Activated naive CD8-positive, alpha-beta T cell treated with anti-CD3 and anti-CD28 coated beads, Interleukin-2, amount 10 ng/mL, durations not matched to agents 7 days and 5 days (primary cell): ENCODE data around the gene TFIP11. TPM values are rescaled to one million over a fixed set of nuclear protein-coding genes. Genes with fewer than 3 reads are reported as not detected.
"Not testable (repeated sequence)": the region's sequence is repeated elsewhere in the genome, so short reads cannot be mapped to it uniquely, and the experiment has no call there.

Experiments used
- ATAC-seq: fragments of 150-1000 bp; cut with Tn5 transposase; one replicate; pipeline ENCODE4 v1.10.0; 2021; ENCODE audit warnings: low read depth, moderate library complexity
- POLR2A ChIA-PET: fragments of 350-600 bp; sonication (Branson Sonifier 250); formaldehyde crosslinking; loops from one replicate; lab custom pipeline; 2021; ENCODE audit warnings: antibody characterized with exemption; lab: Charles Lee
- DNase-seq: peaks from one replicate; pipeline ENCODE4 v3.0.0; 2021
- H3K27ac Mint-ChIP-seq: one replicate; pipeline ENCODE4 v1.8.0; 2022; ENCODE audit warnings: mild to moderate bottlenecking, mixed read lengths
- H3K27me3 Mint-ChIP-seq: one replicate; pipeline ENCODE4 v1.8.0; 2022; ENCODE audit warnings: mild to moderate bottlenecking, moderate library complexity, mixed read lengths
- H3K36me3 Mint-ChIP-seq: one replicate; pipeline ENCODE4 v1.8.0; 2021; ENCODE audit warnings: mild to moderate bottlenecking, mixed read lengths
- H3K4me1 Mint-ChIP-seq: one replicate; pipeline ENCODE4 v1.8.0; 2021; ENCODE audit warnings: mixed read lengths
- H3K4me3 Mint-ChIP-seq: one replicate; pipeline ENCODE4 v1.8.0; 2022; ENCODE audit warnings: mild to moderate bottlenecking, moderate library complexity, mixed read lengths
- H3K9me3 Mint-ChIP-seq: one replicate; pipeline ENCODE4 v1.8.0; 2021; ENCODE audit warnings: mixed read lengths
- total RNA-seq, 2 experiments: library from RNA; stranded (reverse); gene quantifications; one replicate each; pipeline ENCODE4 v1.2.3, GENCODE V29; 2021

The TFIP11 gene
- total RNA-seq, 2 experiments from 2014 or later: 64.6 to 67.9 TPM

DNA sequence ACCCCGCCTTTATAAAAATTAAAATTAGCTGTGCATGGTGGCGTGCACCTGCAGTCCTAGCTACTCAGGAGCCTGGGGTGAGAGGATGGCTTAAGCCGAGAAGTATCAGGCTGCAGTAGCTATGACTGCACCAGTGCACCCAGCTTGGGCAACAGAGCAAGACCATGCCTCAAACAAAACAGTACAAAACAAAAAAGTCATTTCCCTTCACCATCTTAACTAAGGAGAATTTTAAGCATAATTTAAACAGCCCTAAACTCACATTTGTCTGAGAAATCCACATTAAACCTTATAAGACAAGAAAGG, 23.3 kb upstream of the TFIP11 start:
- ATAC-seq (no peak), DNase-seq (no peak)
- POLR2A ChIA-PET: no interaction called here
- H3K27me3 Mint-ChIP-seq: no peaks in the 10 kb centered on the region
- H3K4me1 Mint-ChIP-seq: peaks cover 6% of the 10 kb centered on the region
- H3K4me3 Mint-ChIP-seq: no peak overlapping the region
- H3K36me3 Mint-ChIP-seq: peaks cover 27% of the 10 kb centered on the region
- H3K9me3 Mint-ChIP-seq: no peaks in the 10 kb centered on the region
- no peak overlapping the region for H3K27ac Mint-ChIP-seq

DNA sequence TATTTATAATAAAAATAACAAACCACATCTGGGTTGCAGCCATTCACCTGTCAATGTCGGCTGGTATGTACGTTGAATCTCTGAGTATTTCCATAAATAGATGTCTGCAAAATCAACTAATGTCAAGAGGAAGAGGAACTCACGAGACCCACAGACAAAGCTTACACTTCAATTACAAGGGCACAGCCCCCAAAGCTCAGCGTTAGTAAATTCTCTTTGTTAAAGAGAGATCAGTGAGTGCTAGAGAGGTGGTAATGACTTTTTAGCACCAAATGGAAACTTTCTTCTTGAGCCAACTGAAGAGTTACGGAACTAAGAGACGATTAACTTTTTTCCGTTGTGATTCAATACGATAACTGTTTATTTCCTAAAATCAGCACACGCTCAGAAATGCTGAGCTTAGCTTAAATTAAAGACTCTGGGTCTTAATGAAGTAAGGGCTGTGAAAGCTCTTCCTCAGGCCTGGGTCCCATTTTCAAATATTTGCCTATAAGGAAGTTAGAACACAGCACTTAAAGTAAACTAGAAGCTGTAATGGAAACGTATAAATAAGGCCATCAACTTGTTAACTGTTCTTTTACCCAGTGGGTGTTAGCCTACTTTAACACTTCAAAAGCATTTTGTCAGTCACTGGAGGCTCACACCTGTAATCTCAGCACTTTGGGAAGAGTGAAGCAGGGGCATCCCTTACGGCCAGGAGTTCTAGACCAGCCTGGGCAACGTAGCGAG, 22.8 kb upstream of the TFIP11 start:
- no peaks in the 10 kb centered on the region for H3K27me3 Mint-ChIP-seq
- ATAC-seq (no peak), DNase-seq (no peak)
- peaks cover 25% of the 10 kb centered on the region for H3K36me3 Mint-ChIP-seq
- POLR2A ChIA-PET: interaction anchor here (0.7 kb wide), 1 partner anchor 9 kb away, joined by 3 read pairs; no protein-coding TSS in a partner anchor
- peaks cover 7% of the 10 kb centered on the region for H3K4me1 Mint-ChIP-seq
- no peaks in the 10 kb centered on the region for H3K9me3 Mint-ChIP-seq
- H3K4me3 Mint-ChIP-seq: no peak overlapping the region
- no peak overlapping the region for H3K27ac Mint-ChIP-seq

DNA sequence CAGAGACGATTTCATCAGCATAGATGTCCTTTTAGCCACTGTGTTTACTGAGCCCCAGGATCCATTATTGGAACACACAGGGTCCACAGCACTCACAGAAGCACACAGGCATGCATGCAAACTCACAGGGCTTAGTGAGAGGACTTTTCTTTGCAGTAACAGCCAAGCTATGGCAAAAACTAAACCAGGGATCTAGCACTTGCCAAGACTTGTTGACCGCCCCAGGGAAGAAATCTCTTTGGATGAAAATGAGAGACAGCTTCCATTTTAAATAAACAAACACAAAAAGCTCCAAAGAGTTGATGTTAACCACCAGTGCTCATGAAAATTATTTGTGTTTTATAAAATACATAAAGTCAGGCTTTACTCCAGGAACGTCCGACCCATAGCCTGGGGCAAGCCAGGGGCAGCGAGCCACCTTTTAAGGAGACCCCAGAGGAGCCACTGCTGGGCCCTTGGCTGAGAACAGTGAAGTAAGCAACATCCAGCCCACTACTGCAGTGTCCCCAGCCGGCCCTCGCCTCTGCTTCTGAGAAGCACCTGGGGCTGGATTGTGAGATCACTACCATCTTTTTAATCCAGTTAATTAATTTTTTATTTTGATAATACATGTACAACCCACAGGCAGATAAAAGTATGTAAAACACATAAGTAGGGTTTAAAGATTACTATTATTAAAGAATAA, 22.0 kb upstream of the TFIP11 start:
- ATAC-seq (no peak), DNase-seq (no peak)
- H3K4me1 Mint-ChIP-seq: peaks cover 7% of the 10 kb centered on the region
- no peak overlapping the region for H3K27ac Mint-ChIP-seq
- peaks cover 26% of the 10 kb centered on the region for H3K36me3 Mint-ChIP-seq
- no peaks in the 10 kb centered on the region for H3K9me3 Mint-ChIP-seq
- POLR2A ChIA-PET: interaction anchor here (0.7 kb wide), 1 partner anchor 10 kb away, joined by 3 read pairs; no protein-coding TSS in a partner anchor
- no peaks in the 10 kb centered on the region for H3K27me3 Mint-ChIP-seq
- H3K4me3 Mint-ChIP-seq: no peak overlapping the region

DNA sequence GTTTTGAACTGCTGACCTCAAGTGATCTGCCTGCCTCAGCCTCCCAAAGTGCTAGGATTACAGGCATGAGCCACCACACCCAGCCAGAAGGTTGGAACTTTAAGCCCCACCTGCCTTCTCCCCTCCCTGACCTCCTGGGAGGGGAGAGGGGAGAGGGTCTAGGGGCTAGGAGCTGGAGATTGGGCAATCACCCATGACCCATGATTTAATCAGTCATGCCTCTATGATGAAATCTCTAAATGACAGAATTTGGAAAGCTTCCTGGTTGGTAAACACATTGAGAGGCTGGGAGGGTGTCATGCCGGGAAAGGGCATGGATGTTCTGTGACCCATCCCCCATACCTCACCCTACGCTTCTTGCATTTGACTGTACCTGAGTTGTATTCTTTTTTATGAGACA, 17.1 kb upstream of the TFIP11 start:
- Mint-ChIP-seq H3K27ac (no peak overlapping the region), H3K27me3 (no peaks in the 10 kb centered on the region), H3K4me3 (no peak overlapping the region), H3K9me3 (no peaks in the 10 kb centered on the region), H3K36me3 (peaks cover 22% of the 10 kb centered on the region), H3K4me1 (peaks cover 3% of the 10 kb centered on the region)
- ATAC-seq (no peak), DNase-seq (no peak)
- POLR2A ChIA-PET: no interaction called here

DNA sequence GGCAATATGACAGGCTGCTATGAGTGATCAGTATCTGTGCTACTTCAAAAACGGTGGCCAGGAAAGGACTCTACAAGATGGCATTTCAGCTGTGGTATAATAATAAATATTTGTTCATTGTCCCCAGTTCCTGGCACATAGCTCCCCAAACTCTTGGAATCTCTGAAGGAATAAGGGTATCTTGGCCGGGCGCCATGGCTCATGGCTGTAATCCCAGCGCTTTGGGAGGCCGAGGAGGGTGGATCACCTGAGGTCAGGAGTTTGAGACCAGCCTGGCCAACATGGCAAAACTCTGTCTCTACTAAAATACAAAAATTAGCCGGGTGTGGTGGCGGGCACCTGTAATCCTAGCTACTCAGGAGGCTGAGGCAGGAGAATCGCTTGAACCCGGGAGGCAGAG, 16.2 kb upstream of the TFIP11 start:
- H3K4me1 Mint-ChIP-seq, ATAC-seq, H3K27me3 Mint-ChIP-seq, H3K9me3 Mint-ChIP-seq, DNase-seq, POLR2A ChIA-PET, H3K4me3 Mint-ChIP-seq, H3K27ac Mint-ChIP-seq: not testable (repeated sequence)
- peaks cover 22% of the 10 kb centered on the region for H3K36me3 Mint-ChIP-seq

DNA sequence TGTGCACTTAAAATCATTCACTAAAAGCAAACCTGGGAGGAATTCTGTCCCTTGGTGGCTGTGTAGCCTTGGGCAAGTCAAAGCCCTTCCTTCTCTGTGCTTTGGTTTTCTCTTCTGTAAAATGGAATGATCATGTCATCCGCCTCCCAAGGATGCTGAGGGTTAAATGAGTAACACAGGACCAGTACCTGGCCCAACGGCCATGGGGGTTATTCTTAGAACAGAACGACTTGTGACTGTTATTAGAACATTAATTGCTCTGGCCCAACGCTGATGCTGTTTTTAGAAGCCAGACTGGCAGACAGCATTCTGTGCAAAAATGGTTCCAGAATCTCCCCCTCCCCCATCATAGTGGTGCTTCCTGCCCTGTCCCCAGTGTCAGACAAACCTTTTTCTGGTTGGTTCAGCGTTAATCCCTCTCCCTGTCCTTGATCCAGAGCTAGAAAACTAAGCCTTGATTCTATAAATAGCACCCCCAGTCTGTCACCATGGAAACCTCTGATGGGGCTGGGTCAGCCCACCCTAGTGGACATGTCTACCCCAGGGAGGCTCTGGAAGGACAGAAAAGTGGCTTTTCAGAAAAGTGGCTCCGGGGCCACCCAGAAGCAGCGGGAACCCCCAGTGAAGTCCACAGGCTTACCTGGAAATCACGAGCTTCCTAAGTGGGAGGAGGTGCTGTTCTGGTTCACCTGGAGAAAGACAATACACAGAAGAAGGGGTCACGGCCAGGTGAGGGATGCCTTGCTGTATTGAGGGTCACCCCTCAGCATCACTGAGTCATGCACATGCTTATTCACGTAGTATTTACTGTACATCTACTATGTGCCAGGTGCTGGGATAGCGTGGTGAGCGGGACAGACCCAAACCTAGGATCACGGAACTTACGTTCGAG, 15.5 kb upstream of the TFIP11 start:
- Mint-ChIP-seq H3K27ac (no peak overlapping the region), H3K4me3 (no peak overlapping the region), H3K4me1 (peaks cover 3% of the 10 kb centered on the region), H3K27me3 (no peaks in the 10 kb centered on the region), H3K36me3 (peaks cover 22% of the 10 kb centered on the region), H3K9me3 (no peaks in the 10 kb centered on the region)
- ATAC-seq: no peak
- DNase-seq: no peak
- POLR2A ChIA-PET: no interaction called here

DNA sequence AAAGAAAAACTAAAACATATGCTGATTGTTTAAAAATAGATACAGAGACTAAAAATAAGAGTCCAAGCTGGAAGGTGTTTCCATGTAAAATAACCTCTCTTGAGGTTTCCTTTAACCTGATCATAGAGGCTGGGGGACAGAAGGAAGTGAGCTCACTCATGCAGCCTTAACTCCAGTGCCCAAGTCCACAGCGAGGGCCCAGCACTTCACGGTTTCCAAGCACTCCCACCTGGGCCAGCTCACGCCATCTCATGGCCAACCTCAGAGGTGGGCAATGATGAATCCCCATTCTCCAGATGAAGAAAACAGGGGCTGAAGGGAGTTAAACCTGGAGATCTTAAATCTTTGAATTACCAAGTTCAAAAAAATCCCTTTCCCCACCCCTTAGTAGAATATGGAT, 14.9 kb upstream of the TFIP11 start:
- peaks cover 22% of the 10 kb centered on the region for H3K36me3 Mint-ChIP-seq

DNA sequence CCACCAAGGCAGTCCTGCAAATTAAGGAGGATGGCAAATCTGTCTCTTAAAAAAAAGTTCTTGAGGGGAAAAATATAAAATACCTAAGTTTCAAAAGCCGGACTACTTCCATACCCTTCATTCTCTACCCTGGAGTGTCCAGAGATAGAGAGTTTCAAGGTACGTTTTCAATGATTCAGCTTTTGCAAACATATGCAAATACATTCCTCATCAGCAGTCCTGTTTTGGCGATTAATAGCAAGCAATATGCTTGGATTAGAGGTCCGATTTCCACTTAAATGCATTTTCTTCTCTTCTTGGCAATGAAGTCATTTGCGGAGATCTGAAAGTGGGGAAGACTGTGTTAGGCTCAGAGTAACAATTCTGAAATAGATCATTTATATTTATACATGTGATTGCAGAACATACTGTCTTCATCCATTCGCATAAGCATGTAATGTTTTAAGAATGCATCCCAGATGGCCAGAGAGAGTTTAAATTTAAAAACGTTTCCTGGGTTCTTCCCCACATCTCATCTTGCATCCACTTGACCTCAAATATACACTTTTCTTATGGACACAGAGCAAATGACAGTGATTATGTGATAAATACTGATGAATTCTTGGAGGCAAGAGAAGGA, 13.8 kb upstream of the TFIP11 start:
- ATAC-seq: no peak
- H3K36me3 Mint-ChIP-seq: peaks cover 20% of the 10 kb centered on the region
- H3K27ac Mint-ChIP-seq: no peak overlapping the region
- no peak overlapping the region for H3K4me3 Mint-ChIP-seq
- H3K27me3 Mint-ChIP-seq: no peaks in the 10 kb centered on the region
- POLR2A ChIA-PET: no interaction called here
- peaks cover 3% of the 10 kb centered on the region for H3K4me1 Mint-ChIP-seq
- no peaks in the 10 kb centered on the region for H3K9me3 Mint-ChIP-seq
- no peak for DNase-seq

More for the DNA sequence above, 14.9 kb upstream of the TFIP11 start:
- no peaks in the 10 kb centered on the region for H3K27me3 Mint-ChIP-seq
- no peak overlapping the region for H3K4me3 Mint-ChIP-seq
- no peaks in the 10 kb centered on the region for H3K9me3 Mint-ChIP-seq
- peaks cover 3% of the 10 kb centered on the region for H3K4me1 Mint-ChIP-seq
- no peak for ATAC-seq
- no peak for DNase-seq
- POLR2A ChIA-PET: no interaction called here
- peak overlapping the region; percentile 56 for H3K27ac Mint-ChIP-seq

DNA sequence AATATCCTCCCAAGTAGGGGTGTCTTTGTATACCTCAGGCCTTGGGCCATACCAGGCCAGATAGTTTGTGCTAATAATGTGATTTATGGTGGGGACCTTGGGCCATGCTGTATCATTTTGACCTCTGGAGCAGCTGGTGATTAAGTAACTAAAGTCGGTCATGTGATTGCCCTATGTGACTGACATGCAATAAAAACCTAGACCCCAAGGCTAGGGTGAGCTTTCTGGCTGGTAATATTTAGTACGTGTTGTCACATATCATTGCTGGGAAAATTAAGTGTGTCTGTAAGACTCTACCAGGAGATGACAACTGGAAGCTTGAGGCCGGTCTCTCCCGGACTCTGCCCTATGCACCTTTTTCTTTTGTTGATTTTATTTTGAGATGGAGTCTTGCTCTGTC, 12.6 kb upstream of the TFIP11 start:
- POLR2A ChIA-PET: no interaction called here
- H3K9me3 Mint-ChIP-seq: no peaks in the 10 kb centered on the region
- H3K4me1 Mint-ChIP-seq: peaks cover 2% of the 10 kb centered on the region
- H3K4me3 Mint-ChIP-seq: no peak overlapping the region
- H3K36me3 Mint-ChIP-seq: peaks cover 16% of the 10 kb centered on the region
- ATAC-seq (no peak), DNase-seq (no peak)
- H3K27ac Mint-ChIP-seq: no peak overlapping the region
- H3K27me3 Mint-ChIP-seq: no peaks in the 10 kb centered on the region

DNA sequence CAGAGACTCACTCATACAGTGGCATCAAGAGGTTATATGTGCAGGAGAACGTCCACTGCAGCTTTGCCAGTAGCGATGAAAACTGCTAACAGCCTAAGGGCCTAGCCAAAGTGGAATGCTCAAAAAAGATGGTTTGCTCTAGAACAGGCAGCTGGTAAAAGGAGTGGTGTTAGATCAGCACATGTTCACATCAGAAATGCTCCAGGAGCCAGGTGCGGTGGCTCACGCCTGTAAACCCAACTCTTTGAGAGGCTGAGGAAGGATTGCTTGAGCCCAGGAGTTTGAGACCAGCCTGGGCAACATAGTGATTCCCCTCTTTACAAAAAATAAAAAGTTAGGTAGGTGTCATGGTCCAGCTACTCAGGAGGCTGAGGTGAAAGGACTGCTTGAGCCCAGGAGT, 10.3 kb upstream of the TFIP11 start:
- no peak for ATAC-seq
- Mint-ChIP-seq H3K4me3 (no peak overlapping the region), H3K36me3 (peaks cover 14% of the 10 kb centered on the region), H3K9me3 (no peaks in the 10 kb centered on the region), H3K27me3 (no peaks in the 10 kb centered on the region), H3K4me1 (peaks cover 1% of the 10 kb centered on the region), H3K27ac (no peak overlapping the region)
- DNase-seq: no peak
- POLR2A ChIA-PET: no interaction called here

DNA sequence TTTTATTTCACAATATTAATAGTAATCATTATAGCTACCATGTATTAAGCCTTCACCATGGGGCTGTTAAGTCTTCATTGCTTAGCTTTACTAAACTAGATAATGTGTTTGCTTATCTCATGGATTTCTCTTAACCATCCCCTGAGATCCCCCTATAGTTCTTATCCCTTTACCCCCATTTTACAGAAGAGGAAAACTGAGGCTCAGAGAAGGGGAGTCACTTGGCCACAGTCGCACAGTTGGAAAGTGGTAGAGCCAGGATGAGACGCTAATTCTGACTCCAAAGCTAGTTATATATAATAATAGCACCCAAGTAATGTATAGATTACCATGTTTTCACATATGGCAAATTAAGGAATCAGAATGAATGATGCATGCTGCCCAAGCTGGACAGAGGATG, 9.7 kb upstream of the TFIP11 start:
- H3K27me3 Mint-ChIP-seq: no peaks in the 10 kb centered on the region
- POLR2A ChIA-PET: no interaction called here
- ATAC-seq: no peak
- DNase-seq: no peak
- no peaks in the 10 kb centered on the region for H3K9me3 Mint-ChIP-seq
- H3K4me1 Mint-ChIP-seq: no peaks in the 10 kb centered on the region
- H3K4me3 Mint-ChIP-seq: no peak overlapping the region
- peaks cover 11% of the 10 kb centered on the region for H3K36me3 Mint-ChIP-seq
- no peak overlapping the region for H3K27ac Mint-ChIP-seq

DNA sequence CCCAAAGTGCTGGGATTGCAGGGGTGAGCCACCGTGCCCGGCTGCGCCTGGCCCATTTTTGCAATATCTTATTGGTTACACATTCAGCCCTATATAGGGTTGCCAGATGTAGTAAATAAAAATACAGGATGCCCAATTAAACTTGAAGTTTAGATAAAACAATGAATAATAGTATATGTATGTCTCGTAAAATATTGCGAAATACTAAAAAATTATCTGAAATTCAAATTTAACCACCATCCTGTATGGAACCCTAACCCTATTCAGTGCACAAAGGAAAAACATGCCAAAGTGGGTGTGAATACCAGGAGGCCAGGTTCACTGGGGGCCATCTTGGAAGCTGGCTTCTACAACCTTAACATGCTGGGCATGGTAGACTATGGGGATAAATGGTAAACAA, 5.2 kb upstream of the TFIP11 start:
- no peak for ATAC-seq
- no peak for DNase-seq
- Mint-ChIP-seq H3K4me1 (peaks cover 16% of the 10 kb centered on the region), H3K9me3 (no peaks in the 10 kb centered on the region), H3K27me3 (no peaks in the 10 kb centered on the region), H3K27ac (no peak overlapping the region), H3K4me3 (no peak overlapping the region), H3K36me3 (no peaks in the 10 kb centered on the region)
- POLR2A ChIA-PET: interaction anchor here (1.2 kb wide), 1 partner anchor 29 kb away, joined by 3 read pairs; no protein-coding TSS in a partner anchor

DNA sequence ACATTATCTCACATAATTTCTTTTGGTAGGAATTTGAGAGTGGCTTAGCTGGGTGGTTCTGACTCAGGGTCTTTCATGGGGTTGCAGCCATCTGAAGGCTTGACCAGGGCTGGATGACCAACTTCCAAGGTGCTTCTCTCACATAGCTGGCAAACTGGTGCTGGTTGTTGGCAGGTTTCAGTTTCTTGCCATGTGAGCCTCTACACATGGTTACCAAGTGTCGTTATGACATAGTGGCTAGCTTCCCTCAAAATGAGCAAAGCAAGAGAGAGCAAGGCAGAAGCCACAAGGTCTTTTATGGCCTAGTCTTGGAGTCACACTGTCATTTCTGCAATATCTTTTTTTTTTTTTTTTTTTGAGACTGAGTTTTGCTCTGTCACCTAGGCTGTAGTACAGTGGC, 4.2 kb upstream of the TFIP11 start:
- POLR2A ChIA-PET: interaction anchor here (1.1 kb wide), 1 partner anchor 33 kb away, joined by 3 read pairs; the partner anchor contains the start of genes HPS4 and SRRD
- ATAC-seq: no peak
- Mint-ChIP-seq H3K4me1 (peaks cover 19% of the 10 kb centered on the region), H3K36me3 (peaks cover 2% of the 10 kb centered on the region), H3K27me3 (no peaks in the 10 kb centered on the region), H3K4me3 (no peak overlapping the region), H3K27ac (no peak overlapping the region), H3K9me3 (no peaks in the 10 kb centered on the region)
- DNase-seq: peak; percentile 4
